GM12864 (cell line): ENCODE data around the gene ADGRF5.

Experiments used
- DNase-seq: peaks from one replicate; pipeline ENCODE4 v3.0.0-alpha.2; 2011; ENCODE audit warnings: low read depth
- H3K4me3 ChIP-seq: 2 replicates; pipeline ENCODE4 v1.5.1; 2011; ENCODE audit warnings: mild to moderate bottlenecking, low read depth, low read length, control low read depth
- TF ChIP-seq, protein P1 (sequence below): IDR thresholded peaks from 2 replicates; pipeline ENCODE4 v1.5.1; 2011; ENCODE audit warnings: low read depth, mild to moderate bottlenecking, moderate library complexity, low read length, control low read depth, inconsistent platforms; ENCODE audit errors: missing control alignments

Gene ADGRF5, protein sequence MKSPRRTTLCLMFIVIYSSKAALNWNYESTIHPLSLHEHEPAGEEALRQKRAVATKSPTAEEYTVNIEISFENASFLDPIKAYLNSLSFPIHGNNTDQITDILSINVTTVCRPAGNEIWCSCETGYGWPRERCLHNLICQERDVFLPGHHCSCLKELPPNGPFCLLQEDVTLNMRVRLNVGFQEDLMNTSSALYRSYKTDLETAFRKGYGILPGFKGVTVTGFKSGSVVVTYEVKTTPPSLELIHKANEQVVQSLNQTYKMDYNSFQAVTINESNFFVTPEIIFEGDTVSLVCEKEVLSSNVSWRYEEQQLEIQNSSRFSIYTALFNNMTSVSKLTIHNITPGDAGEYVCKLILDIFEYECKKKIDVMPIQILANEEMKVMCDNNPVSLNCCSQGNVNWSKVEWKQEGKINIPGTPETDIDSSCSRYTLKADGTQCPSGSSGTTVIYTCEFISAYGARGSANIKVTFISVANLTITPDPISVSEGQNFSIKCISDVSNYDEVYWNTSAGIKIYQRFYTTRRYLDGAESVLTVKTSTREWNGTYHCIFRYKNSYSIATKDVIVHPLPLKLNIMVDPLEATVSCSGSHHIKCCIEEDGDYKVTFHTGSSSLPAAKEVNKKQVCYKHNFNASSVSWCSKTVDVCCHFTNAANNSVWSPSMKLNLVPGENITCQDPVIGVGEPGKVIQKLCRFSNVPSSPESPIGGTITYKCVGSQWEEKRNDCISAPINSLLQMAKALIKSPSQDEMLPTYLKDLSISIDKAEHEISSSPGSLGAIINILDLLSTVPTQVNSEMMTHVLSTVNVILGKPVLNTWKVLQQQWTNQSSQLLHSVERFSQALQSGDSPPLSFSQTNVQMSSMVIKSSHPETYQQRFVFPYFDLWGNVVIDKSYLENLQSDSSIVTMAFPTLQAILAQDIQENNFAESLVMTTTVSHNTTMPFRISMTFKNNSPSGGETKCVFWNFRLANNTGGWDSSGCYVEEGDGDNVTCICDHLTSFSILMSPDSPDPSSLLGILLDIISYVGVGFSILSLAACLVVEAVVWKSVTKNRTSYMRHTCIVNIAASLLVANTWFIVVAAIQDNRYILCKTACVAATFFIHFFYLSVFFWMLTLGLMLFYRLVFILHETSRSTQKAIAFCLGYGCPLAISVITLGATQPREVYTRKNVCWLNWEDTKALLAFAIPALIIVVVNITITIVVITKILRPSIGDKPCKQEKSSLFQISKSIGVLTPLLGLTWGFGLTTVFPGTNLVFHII (N-terminal part only)

DNA sequence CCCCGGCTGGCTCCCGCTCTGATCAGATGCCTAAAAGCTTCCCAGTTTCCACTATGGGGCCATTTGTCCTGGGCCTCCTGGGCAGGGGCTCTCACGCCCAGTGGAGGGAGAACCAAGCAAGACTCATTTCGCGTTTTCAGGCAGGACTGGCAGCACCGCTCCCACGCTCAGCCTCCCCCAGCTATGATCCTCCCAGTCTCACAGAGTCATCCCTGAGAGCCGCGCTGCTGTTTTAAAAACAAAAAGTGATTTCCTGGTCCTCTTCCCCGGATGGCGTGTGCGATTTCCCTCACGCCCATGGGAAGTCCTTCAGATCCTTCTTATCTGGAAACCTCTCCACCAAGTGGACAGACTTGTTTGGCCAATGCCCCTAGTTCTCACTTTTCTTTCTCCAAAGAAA lies at the start of gene ADGRF5:
ADGRF5 (minus strand) TSS at position 208 of the 400 bp plus-strand sequence. CDS start 15,176 bp downstream, outside the sequence.
- no peak within 1 kb of the TSS for H3K4me3 ChIP-seq
- TF ChIP-seq, protein P1, sequence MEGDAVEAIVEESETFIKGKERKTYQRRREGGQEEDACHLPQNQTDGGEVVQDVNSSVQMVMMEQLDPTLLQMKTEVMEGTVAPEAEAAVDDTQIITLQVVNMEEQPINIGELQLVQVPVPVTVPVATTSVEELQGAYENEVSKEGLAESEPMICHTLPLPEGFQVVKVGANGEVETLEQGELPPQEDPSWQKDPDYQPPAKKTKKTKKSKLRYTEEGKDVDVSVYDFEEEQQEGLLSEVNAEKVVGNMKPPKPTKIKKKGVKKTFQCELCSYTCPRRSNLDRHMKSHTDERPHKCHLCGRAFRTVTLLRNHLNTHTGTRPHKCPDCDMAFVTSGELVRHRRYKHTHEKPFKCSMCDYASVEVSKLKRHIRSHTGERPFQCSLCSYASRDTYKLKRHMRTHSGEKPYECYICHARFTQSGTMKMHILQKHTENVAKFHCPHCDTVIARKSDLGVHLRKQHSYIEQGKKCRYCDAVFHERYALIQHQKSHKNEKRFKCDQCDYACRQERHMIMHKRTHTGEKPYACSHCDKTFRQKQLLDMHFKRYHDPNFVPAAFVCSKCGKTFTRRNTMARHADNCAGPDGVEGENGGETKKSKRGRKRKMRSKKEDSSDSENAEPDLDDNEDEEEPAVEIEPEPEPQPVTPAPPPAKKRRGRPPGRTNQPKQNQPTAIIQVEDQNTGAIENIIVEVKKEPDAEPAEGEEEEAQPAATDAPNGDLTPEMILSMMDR, result no peak
- no peak for DNase-seq

DNA sequence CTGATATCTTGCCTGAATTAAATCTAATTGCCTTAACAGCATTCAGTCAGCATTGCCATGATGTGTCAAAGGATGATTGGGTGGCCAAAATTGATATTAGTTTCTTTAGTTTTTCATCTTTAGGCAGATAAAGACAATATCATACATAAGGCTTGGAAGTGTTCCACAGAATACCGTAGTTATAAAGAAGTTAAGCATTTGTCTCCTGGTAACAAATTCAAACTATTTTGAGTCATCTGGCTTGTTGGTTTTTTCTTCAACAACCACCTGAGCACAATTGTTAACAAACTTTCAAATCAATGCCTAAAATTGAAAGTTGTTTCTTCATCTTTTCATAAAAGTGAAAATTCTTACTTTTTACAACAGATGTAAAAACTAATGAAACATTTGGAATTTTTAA lies 47.5 kb upstream of the ADGRF5 start:
- no peak overlapping the region for H3K4me3 ChIP-seq
- no peak for DNase-seq
- TF ChIP-seq, protein P1, result no peak

DNA sequence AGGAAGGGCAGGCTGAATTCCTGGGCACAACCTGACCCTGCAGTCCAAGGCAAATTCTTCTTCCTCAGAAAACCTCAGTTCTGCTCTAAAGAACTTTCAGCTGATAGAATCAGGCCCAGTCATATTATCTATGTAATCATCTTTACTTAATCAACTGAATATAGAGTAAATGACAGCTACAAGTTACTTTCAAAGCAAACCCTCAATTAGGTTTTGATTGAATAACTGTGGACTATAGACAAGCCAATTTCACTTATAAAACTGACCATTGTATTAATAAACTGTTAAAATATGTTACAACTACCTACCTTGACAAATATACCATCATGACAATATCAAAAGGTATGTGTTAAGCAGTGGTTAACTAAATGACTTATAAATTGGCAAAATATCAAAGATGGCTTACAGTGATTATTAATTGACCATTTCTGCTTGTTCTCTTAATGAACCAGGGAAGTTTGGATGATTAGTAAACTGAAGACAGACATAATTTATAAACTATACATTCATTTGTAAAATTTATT lies 46.1 kb upstream of the ADGRF5 start:
- no peak for DNase-seq
- no peak overlapping the region for H3K4me3 ChIP-seq
- TF ChIP-seq, protein P1, result no peak

DNA sequence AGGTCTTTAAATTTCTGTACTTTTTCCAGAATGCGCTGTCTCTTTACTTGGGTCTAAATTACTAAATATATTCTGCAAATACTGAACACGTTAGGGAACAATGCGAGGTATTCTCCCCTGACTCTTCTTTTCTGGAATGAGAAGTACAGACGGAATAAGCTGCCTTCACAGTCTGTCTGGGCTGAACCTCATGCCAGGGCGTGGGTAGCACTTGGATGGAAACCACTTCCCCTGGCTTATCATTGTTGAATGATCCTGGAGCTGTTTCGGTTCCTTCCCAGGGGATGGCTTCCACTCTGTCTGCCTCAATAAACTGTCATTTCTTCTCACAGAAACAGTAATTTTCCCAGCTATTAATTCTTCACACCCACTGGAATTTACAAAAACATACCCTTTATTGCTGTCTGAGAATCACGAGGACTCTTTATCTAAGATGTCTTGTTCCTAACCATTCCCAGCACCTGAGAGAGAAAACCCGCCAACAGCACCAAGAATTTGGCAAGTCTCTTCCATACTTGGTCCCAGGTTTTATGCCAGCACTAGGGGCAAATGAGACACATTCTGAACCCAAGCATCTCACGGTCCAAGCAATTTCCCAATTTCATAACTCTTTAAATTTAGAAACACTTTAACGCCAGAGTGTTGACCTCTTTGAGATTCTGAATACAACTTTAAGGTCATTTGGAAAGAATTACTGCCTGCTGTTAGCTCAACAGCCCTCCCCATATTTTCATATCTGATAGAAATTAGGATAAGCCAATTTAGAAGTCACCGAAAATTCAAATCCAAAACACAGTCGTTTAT lies 43.2 kb upstream of the ADGRF5 start:
- H3K4me3 ChIP-seq, result no peak overlapping the region
- DNase-seq, result no peak
- TF ChIP-seq, protein P1, result no peak

DNA sequence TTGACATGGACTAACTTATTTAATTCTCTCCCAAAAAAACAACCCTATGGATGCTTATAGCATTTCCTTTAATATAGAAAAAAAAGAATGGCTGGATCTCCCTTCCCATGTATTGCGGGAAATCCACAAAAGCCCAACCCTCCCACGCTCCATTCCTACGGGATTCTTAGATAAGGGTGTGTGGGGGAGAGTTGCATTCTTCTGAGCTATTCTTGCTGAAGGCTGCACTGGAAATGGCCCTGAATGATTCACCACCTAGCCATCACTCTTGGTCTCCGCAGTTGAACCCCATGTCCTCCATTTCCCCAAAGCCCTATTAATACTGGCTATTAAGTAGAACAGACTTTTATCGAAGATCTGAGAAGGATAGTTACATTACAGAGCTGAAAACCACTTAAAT lies 41.9 kb upstream of the ADGRF5 start:
- TF ChIP-seq, protein P1, result no peak
- no peak for DNase-seq

DNA sequence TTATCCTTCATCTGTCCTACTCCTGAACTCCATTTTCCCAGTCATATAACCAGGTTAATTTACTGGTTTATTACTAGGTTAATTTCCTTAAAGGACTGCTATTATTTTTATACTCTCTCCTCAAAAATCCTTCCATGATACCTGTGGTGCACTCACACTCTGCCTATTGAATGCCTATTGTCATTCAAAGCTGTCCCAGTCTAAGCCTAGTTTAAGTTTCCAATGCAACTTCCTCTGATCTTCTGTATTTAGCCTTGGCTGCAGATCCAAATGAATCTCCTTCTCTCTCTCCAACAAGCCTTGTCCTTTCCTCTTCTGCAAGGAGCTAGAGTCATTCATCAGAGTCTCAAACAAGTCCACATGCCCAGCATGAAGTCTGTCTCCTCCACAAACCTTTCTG lies 41.3 kb upstream of the ADGRF5 start:
- no peak for DNase-seq
- TF ChIP-seq, protein P1, result no peak
- no peak overlapping the region for H3K4me3 ChIP-seq

More for the DNA sequence above, 41.9 kb upstream of the ADGRF5 start:
- no peak overlapping the region for H3K4me3 ChIP-seq
